ENCODE measurements around the gene ST13. TPM values are rescaled to one million over a fixed set of nuclear protein-coding genes. Genes with fewer than 3 reads are reported as not detected.

Gene ST13
- 10 to 100 TPM; 53.4 to 75.1 (median 72.0) TPM for total RNA-seq

DNA sequence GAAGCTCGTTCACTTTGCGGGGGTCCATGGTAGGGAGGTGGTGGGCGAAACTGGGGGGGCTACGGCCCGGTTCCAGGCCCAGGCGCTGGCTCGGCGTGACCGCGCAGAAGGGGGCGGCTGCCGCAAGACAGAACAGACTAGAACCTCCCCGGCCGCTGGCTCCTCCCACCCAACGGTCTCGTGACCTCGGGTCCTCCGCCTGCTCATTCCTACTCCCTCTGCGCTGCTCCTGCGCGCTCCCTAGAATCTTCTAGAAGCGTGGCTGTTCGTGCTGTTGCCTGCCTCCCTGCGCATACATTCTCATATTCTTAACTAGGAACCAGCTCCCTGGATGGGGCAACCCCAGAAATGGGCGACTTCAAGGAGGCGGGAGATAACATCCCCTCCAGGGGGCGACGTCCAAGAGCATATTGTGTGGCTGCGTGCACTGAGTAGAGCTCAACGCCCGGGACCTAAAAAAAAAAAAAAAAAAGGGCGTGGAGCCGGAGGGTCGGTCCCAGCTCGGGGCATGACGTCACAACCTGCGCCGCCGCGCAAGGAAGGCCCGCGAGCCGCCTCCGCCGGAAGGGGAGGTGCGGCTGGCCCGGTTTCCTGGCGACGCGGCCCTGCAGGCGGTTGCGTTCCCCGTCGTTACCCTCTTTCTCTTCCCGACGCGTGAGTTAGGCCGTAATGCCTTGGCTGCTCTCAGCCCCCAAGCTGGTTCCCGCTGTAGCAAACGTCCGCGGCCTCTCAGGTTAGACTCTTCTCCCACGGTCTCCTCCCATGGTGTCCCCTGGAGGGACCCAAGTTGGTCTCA, at the start of gene ST13, which contains the start of gene XPNPEP3:
Gene ST13, minus strand, starts transcription at position 127 of the 796 bp plus-strand sequence. Its CDS starts 99 bp downstream, at position 28.
Gene XPNPEP3, plus strand, starts transcription at position 636 of the 796 bp plus-strand sequence. Its CDS starts 34 bp downstream, at position 670.
- DNase-seq, result peak; percentile 96 to 99 (median 98)
- H3K27ac ChIP-seq, result peak within 1 kb of the TSS; percentile 94 to 98 (median 97)
- H3K27me3 ChIP-seq, result no peaks in the 10 kb centered on the region
- TF ChIP-seq POLR2A (IDR thresholded peaks at IDR 0.05), result peak; percentile 16 to 54
- TF ChIP-seq CTCF (IDR thresholded peaks at IDR 0.05), result peak; percentile 1 to 44 (median 33)
- H3K9me3 ChIP-seq, result no peaks in the 10 kb centered on the region
- peaks cover 0 to 1% (median 0%) of the 10 kb centered on the region in 3 donors for H3K36me3 ChIP-seq
- peaks cover 0 to 50% (median 14%) of the 10 kb centered on the region in 4 donors for H3K4me1 ChIP-seq
- H3K4me3 ChIP-seq, result peak within 1 kb of the TSS; percentile 73 to 95 (median 87)

- no peaks in the 10 kb centered on the region for H3K4me1 ChIP-seq
- no peaks in the 10 kb centered on the region for H3K9me3 ChIP-seq
- no peak overlapping the region for H3K27ac ChIP-seq
- no peaks in the 10 kb centered on the region for H3K27me3 ChIP-seq
- H3K36me3 ChIP-seq, result peaks cover 0 to under 1% (median 0%) of the 10 kb centered on the region in 3 donors
- DNase-seq, result no peak
- H3K4me3 ChIP-seq, result no peak overlapping the region
- no peak for TF ChIP-seq POLR2A (IDR thresholded peaks at IDR 0.05)
- no peak for TF ChIP-seq CTCF (IDR thresholded peaks at IDR 0.05)
Measured at GRCh38 chr22:40904101-40904500, 47.7 kb upstream of the ST13 start.

DNA sequence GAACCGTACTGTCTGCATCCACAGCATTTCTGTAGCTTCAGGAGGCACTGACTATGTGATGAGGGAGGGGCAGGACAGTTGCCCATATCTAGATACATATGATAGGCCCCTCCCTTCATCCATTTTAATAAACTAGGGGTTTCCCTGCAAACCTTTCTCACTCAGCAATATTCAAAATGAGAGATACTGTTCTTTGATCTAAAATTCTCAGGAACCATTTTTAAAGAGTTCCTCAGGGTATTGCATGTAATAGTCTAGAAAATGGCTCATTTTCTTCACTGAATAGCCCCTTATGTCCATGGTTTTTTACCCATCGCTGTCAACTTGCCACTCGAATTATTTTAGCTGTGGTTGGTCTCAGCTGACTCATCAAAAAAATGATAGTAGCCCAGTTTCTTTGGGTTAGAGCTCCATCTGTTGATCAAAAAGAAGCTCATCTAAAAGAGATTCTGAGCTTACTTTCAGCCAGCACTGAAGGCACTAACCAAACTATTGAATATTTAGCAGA, 42.5 kb upstream of the ST13 start:
- H3K4me3 ChIP-seq, result no peak overlapping the region

DNA sequence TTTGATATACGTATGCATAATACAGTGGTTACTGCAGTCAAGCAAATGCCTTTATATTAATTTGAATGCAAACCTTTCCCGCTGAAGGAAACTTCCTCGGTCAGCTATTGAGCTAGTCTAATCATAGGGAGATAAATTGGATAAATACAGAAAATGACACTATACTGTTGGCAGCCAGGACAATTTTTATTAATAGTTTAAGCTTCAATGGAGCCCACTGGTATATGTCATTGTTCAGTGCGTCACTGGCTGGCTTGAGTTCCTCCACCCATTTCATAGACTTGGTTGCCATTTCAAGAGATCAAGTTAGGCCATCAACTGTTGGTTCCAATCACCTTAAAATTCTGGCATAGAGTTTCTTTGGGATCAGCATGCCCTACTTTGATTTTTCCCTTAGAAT, 38.0 kb upstream of the ST13 start:
- Histone ChIP-seq H3K27me3 (no peaks in the 10 kb centered on the region), H3K4me1 (no peaks in the 10 kb centered on the region), H3K4me3 (no peak overlapping the region), H3K9me3 (no peaks in the 10 kb centered on the region), H3K36me3 (peaks cover 0 to 12% (median 0%) of the 10 kb centered on the region in 3 donors), H3K27ac (no peak overlapping the region)
- TF ChIP-seq CTCF (IDR thresholded peaks at IDR 0.05) (no peak), POLR2A (IDR thresholded peaks at IDR 0.05) (no peak)
- no peak for DNase-seq

More for the DNA sequence above, 42.5 kb upstream of the ST13 start:
- Histone ChIP-seq H3K27ac (no peak overlapping the region), H3K27me3 (no peaks in the 10 kb centered on the region), H3K4me1 (no peaks in the 10 kb centered on the region), H3K36me3 (no peaks in the 10 kb centered on the region), H3K9me3 (no peaks in the 10 kb centered on the region)
- TF ChIP-seq POLR2A (IDR thresholded peaks at IDR 0.05), result no peak
- peak in 4 of 6 experiments; percentile 42 to 84 (median 78) for TF ChIP-seq CTCF (IDR thresholded peaks at IDR 0.05)
- DNase-seq, result no peak

- DNase-seq, result no peak
- H3K27me3 ChIP-seq, result no peaks in the 10 kb centered on the region
- H3K4me3 ChIP-seq, result no peak overlapping the region
- TF ChIP-seq CTCF (IDR thresholded peaks at IDR 0.05) (no peak), POLR2A (IDR thresholded peaks at IDR 0.05) (no peak)
- H3K4me1 ChIP-seq, result no peaks in the 10 kb centered on the region
- H3K27ac ChIP-seq, result no peak overlapping the region
- no peaks in the 10 kb centered on the region for H3K9me3 ChIP-seq
- peaks cover 0 to 33% (median 0%) of the 10 kb centered on the region in 3 donors for H3K36me3 ChIP-seq
Measured at GRCh38 chr22:40890881-40891280, 34.4 kb upstream of the ST13 start.

All from Peyer's patch (tissue), 4 donors.